Astrocyte of the spinal cord (primary cell): ENCODE data around the gene GBP6.
"Not testable (repeated sequence)": the region's sequence is repeated elsewhere in the genome, so short reads cannot be mapped to it uniquely, and the experiment has no call there.

Experiments
- DNase-seq: peaks from one replicate; pipeline ENCODE4 v3.0.0; 2011; ENCODE audit warnings: low read depth, low spot score
- H3K4me3 ChIP-seq: 2 replicates; pipeline ENCODE4 v1.5.1; 2011; ENCODE audit warnings: low read depth, mild to moderate bottlenecking, low read length, moderate library complexity
- in situ Hi-C: cut with HindIII; loops from 2 replicates; pipeline ENCODE4 v1.10.0; 2017; ENCODE audit warnings: low sequenced_read_pairs
- TF ChIP-seq, protein P1 (sequence below): IDR thresholded peaks from 2 replicates; pipeline ENCODE4 v1.5.1; 2012; ENCODE audit warnings: low read depth, mild to moderate bottlenecking, low read length, inconsistent platforms

GBP6 gene

DNA sequence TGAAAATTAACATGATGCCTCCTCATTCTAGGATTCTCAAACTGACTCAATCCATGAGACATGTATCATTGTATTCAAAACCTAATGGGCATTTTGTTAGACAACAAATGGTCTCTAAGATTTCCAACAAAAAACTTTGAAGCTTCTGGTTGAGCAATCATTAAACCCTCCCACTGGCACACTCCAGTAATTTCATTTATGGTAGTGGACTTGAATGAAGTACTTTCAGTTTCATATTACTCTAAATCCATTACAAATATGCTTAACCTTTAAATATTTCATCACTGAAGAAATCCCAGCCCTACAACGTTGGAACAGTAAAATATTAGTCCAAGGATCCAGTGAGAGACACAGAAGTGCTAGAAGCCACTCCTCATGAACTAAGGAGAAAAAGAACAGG is 43.5 kb downstream of the GBP6 start:
- no peak overlapping the region for H3K4me3 ChIP-seq
- in situ Hi-C loops = no loop called here
- TF ChIP-seq, protein P1, sequence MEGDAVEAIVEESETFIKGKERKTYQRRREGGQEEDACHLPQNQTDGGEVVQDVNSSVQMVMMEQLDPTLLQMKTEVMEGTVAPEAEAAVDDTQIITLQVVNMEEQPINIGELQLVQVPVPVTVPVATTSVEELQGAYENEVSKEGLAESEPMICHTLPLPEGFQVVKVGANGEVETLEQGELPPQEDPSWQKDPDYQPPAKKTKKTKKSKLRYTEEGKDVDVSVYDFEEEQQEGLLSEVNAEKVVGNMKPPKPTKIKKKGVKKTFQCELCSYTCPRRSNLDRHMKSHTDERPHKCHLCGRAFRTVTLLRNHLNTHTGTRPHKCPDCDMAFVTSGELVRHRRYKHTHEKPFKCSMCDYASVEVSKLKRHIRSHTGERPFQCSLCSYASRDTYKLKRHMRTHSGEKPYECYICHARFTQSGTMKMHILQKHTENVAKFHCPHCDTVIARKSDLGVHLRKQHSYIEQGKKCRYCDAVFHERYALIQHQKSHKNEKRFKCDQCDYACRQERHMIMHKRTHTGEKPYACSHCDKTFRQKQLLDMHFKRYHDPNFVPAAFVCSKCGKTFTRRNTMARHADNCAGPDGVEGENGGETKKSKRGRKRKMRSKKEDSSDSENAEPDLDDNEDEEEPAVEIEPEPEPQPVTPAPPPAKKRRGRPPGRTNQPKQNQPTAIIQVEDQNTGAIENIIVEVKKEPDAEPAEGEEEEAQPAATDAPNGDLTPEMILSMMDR = no peak
- DNase-seq = no peak

DNA sequence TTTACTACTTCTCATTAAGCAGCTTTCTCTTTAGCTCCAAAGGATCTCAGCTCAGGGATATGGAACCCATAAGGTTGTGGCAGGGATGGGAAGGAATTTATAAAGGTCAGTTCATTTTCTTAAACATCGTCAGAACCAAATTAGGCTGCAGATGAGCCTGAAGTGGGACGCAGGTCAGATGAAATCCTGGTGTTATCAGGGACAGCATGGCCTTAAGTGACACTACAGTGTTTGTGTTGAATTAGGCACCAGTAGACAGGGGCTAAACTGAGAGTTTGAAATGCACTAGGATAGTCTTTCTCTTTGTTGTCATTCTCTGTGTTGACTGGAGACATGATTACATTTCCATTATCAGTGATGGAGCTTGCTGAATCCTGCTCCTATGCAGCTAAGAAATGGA is 43.9 kb downstream of the GBP6 start:
- DNase-seq, H3K4me3 ChIP-seq, in situ Hi-C loops: not testable (repeated sequence)

DNA sequence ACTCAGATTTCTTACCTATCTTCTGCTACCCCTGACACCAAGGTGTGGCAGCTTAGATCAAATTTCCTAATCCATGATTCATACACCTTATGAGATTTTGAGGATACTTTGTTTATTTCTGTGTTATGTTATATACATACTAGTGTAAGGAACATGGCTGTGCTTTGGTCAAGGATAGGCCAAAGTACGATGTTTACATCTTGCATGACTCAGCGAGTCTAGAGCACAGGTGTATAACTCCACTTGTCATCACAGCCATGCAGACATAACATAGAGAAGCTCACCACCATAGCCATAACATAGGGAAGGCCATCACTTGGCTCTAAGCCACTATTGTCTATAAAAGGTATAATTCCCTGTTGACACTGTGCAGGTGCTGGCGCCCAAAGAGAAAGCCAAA is 61.2 kb downstream of the GBP6 start:
- TF ChIP-seq, protein P1 = no peak
- in situ Hi-C loops = no loop called here
- H3K4me3 ChIP-seq = no peak overlapping the region
- no peak for DNase-seq

DNA sequence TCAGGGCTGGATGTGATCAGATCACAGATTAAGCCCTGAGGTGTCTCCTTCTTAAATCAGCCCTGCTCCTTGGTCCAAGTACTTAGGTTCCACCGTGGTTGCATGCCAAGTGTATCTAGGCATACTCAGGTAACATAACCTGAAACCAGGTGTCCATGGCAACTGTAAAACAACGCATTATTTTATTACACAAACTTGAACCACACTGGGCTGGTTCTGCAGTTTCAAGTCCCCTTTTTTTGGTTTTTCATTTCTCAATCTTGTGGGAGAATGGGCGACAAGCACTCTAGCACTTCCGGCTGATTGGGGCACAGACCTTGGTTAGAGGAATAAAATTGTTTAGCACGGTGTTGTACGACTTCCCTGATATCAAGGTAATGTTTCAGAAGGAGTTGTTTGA is 65.2 kb downstream of the GBP6 start:
- TF ChIP-seq, protein P1 = no peak
- H3K4me3 ChIP-seq = no peak overlapping the region
- no peak for DNase-seq
- in situ Hi-C loops = no loop called here

DNA sequence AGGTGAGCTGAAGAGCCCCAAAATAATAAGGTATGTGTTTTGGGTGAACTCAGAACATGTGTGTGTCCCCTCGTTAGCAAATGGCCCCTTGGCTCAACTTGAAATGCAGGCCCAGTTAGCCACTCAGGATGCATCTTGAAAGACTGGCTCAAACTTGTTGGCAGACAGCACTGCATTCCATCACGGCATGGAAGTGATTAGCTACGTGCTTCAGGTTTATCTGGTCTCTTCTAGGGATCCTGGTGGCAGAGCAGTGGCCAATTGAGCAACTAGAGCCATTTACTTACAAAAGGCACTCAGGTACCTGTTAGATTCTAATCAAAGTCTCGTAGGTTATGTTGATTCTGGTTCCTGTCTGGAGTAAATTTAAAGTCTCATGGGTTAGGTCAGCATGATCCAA is 65.8 kb downstream of the GBP6 start:
- DNase-seq, H3K4me3 ChIP-seq, in situ Hi-C loops: not testable (repeated sequence)

DNA sequence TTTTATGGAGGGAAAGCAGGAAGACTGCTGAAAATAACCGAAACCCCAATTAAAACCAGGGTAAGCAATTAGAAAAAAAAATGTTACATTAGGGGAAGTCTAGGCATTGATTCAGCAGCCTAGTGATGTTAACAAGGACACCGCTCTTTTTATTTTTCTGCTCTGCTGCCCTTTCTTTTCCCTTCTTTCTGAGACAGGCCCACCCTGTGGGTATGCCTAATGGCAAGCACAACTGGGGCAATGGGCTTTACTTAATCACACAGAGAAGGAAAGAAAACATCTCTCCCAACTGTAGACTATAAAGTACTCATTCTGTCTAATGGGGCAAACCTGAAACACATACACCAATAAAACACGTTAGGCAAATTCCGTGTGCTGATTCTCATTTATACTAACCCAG is 69.6 kb downstream of the GBP6 start:
- TF ChIP-seq, protein P1 = no peak
- H3K4me3 ChIP-seq = no peak overlapping the region
- in situ Hi-C loops = no loop called here
- DNase-seq = no peak

DNA sequence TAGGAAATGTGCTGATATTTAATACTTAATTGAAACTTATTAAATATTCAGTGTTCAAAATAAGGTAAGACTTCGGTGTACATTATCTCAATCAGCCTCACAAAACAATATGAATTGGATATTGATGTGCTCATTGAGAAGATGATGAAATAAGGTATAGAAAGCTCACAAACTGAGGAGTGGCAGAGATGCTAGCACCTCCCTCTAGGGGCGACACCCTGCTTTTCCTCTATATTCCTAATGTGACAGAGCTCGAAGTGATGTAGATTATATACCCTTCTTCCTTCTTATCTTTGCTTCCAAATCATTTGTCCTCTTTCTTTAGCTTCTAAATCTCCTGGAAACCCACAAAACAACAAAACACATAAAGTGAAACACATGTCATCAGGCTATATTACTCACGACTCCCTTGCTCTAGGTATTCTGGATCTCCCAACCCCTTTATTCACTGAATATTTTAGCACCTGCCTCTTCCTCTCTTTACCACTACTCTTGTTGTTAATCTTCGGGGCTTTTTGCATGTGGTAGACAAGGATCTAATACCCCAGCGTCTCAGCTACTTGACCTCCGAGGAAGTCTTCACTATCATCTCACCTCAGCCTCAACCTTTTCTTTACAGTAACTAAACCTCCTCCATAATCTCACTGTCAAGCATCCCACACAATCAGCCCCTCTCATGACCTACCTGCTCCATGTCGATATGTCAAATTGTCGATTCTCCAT is 70.4 kb downstream of the GBP6 start:
- in situ Hi-C loops, DNase-seq, H3K4me3 ChIP-seq: not testable (repeated sequence)
